Smooth muscle cell (in vitro differentiated cells): Measurements from ENCODE around the gene PSMD11. TPM values are rescaled to one million over a fixed set of nuclear protein-coding genes. Genes with fewer than 3 reads are reported as not detected.

Experiments
- DNase-seq: peaks from one replicate; lab custom pipeline; 2025; ENCODE audit not compliant: unreplicated experiment; lab: John Stamatoyannopoulos, UW
- H2AFZ ChIP-seq: fragments of 200-600 bp; sonication (generic); 2 replicates; pipeline ENCODE4 v1.6.0; 2016; ENCODE audit warnings: antibody characterized with exemption, low read depth, mild to moderate bottlenecking
- H3F3A ChIP-seq: fragments of 200-600 bp; sonication (generic); 2 replicates; pipeline ENCODE4 v1.6.0; 2017; ENCODE audit warnings: antibody characterized with exemption, low read depth
- H3K27ac ChIP-seq: fragments of 200-600 bp; sonication (generic); 2 replicates; pipeline ENCODE4 v1.5.1; 2016; ENCODE audit warnings: low read depth, mild to moderate bottlenecking
- H3K27me3 ChIP-seq: fragments of 200-600 bp; sonication (generic); 2 replicates; pipeline ENCODE4 v1.6.1; 2016; ENCODE audit warnings: low read depth, mild to moderate bottlenecking
- H3K36me3 ChIP-seq: fragments of 200-600 bp; sonication (generic); 2 replicates; pipeline ENCODE4 v1.5.1; 2016; ENCODE audit warnings: low read depth
- H3K4me1 ChIP-seq: fragments of 200-600 bp; sonication (generic); 2 replicates; pipeline ENCODE4 v1.5.1; 2016; ENCODE audit warnings: low read depth
- H3K4me2 ChIP-seq: fragments of 200-600 bp; sonication (generic); 2 replicates; pipeline ENCODE4 v1.6.0; 2016; ENCODE audit warnings: mild to moderate bottlenecking
- H3K4me3 ChIP-seq: fragments of 200-600 bp; sonication (generic); 2 replicates; pipeline ENCODE4 v1.5.1; 2016; ENCODE audit warnings: mild to moderate bottlenecking
- H3K79me2 ChIP-seq: fragments of 200-600 bp; sonication (generic); 2 replicates; pipeline ENCODE4 v1.6.0; 2016; ENCODE audit warnings: low read depth, mild to moderate bottlenecking
- H3K9ac ChIP-seq: fragments of 200-600 bp; sonication (generic); 2 replicates; pipeline ENCODE4 v1.6.0; 2016; ENCODE audit warnings: low read depth
- H3K9me3 ChIP-seq: fragments of 200-600 bp; sonication (generic); replicated peaks from 2 replicates; pipeline ENCODE4 v1.5.1; 2016; ENCODE audit warnings: low read depth
- H4K20me1 ChIP-seq: fragments of 200-600 bp; sonication (generic); 2 replicates; pipeline ENCODE4 v1.6.0; 2016; ENCODE audit warnings: low read depth
- WGBS: methylation state at CpG from one replicate; pipeline ENCODE4 v1.1.7; 2016; ENCODE audit warnings: low lambda C conversion rate; 5-methylcytosine and 5-hydroxymethylcytosine counted together
- polyA plus RNA-seq: library from polyadenylated mRNA; unstranded; fragments of >200 nt; fragmentation: Nextera tagmentation; extraction: Ambion mirVana; gene quantifications from 2 replicates; pipeline ENCODE4 v1.2.1, GENCODE V29; 2016
- total RNA-seq: library from RNA; depleted of rRNA; stranded (reverse); fragments of >200 nt; gene quantifications from 2 replicates; pipeline ENCODE4 v1.2.3, GENCODE V29; 2014
- TF ChIP-seq, protein P1 (sequence below): fragments of 200-600 bp; sonication (generic); IDR thresholded peaks from 2 replicates; pipeline ENCODE4 v1.5.1; 2017; ENCODE audit warnings: borderline replicate concordance, mild to moderate bottlenecking, antibody characterized with exemption; ENCODE audit not compliant: insufficient read depth, poor library complexity, severe bottlenecking

Gene PSMD11
- total and polyA plus RNA-seq, 2 experiments from 2014 or later = 46.9 to 150 TPM

- no peak overlapping the region for H3K4me3 ChIP-seq
- no peaks in the 10 kb centered on the region for H3F3A ChIP-seq
- H3K4me2 ChIP-seq = no peak overlapping the region
- H3K4me1 ChIP-seq = no peaks in the 10 kb centered on the region
- H3K79me2 ChIP-seq = peaks cover 46% of the 10 kb centered on the region
- peaks cover 85% of the 10 kb centered on the region for H4K20me1 ChIP-seq
- H3K27ac ChIP-seq = no peak overlapping the region
- TF ChIP-seq, protein P1, sequence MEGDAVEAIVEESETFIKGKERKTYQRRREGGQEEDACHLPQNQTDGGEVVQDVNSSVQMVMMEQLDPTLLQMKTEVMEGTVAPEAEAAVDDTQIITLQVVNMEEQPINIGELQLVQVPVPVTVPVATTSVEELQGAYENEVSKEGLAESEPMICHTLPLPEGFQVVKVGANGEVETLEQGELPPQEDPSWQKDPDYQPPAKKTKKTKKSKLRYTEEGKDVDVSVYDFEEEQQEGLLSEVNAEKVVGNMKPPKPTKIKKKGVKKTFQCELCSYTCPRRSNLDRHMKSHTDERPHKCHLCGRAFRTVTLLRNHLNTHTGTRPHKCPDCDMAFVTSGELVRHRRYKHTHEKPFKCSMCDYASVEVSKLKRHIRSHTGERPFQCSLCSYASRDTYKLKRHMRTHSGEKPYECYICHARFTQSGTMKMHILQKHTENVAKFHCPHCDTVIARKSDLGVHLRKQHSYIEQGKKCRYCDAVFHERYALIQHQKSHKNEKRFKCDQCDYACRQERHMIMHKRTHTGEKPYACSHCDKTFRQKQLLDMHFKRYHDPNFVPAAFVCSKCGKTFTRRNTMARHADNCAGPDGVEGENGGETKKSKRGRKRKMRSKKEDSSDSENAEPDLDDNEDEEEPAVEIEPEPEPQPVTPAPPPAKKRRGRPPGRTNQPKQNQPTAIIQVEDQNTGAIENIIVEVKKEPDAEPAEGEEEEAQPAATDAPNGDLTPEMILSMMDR = no peak
- DNase-seq = no peak
- no peak overlapping the region for H2AFZ ChIP-seq
- peaks cover 20% of the 10 kb centered on the region for H3K36me3 ChIP-seq
- WGBS = 77% methylated on average over 4 of the region's 4 CpGs
- H3K9ac ChIP-seq = no peak overlapping the region
- no peaks in the 10 kb centered on the region for H3K9me3 ChIP-seq
- H3K27me3 ChIP-seq = no peaks in the 10 kb centered on the region
Measured at GRCh38 chr17:32461498-32461852, 17.2 kb downstream of the PSMD11 start.

- Histone ChIP-seq H3K27ac (no peak overlapping the region), H3K9ac (no peak overlapping the region), H4K20me1 (peaks cover 84% of the 10 kb centered on the region), H3K4me3 (no peak overlapping the region), H3F3A (no peaks in the 10 kb centered on the region), H3K27me3 (no peaks in the 10 kb centered on the region), H3K9me3 (no peaks in the 10 kb centered on the region), H3K36me3 (peaks cover 23% of the 10 kb centered on the region), H2AFZ (no peak overlapping the region), H3K79me2 (peaks cover 49% of the 10 kb centered on the region), H3K4me2 (no peak overlapping the region), H3K4me1 (no peaks in the 10 kb centered on the region)
- TF ChIP-seq, protein P1 = peak; percentile 61
- whole genome bisulfite sequencing = 37% methylated on average over 1 of the region's 1 CpG
- no peak for DNase-seq
Measured at GRCh38 chr17:32461853-32462617, 17.7 kb downstream of the PSMD11 start.

DNA sequence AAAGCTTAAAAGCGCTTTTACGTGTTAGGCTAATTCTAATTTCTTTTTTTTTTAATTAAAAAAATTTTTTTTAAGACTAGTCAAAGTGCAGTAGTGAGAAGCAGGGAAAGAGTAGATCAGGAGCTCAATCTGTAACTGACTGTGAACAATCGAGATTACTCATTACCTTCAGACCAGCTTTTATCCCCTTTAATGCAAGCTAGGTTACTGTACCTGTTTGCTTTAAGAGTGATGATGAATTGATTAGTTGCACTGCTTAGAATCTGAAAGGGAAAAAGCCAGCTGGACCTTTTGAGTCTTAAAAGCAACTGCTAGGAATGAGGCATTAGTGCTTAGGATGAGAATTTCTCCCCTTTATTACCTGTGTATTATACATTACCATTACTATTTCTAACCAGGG, 19.0 kb downstream of the PSMD11 start:
- no peaks in the 10 kb centered on the region for H3K27me3 ChIP-seq
- H4K20me1 ChIP-seq = peaks cover 84% of the 10 kb centered on the region
- no peak overlapping the region for H3K4me3 ChIP-seq
- no peaks in the 10 kb centered on the region for H3F3A ChIP-seq
- H2AFZ ChIP-seq = no peak overlapping the region
- no peak overlapping the region for H3K9ac ChIP-seq
- H3K4me2 ChIP-seq = no peak overlapping the region
- 99% methylated on average over 3 of the region's 3 CpGs for WGBS
- H3K79me2 ChIP-seq = peaks cover 45% of the 10 kb centered on the region
- H3K27ac ChIP-seq = no peak overlapping the region
- no peak for DNase-seq
- no peaks in the 10 kb centered on the region for H3K4me1 ChIP-seq
- H3K9me3 ChIP-seq = no peaks in the 10 kb centered on the region
- H3K36me3 ChIP-seq = peaks cover 33% of the 10 kb centered on the region
- TF ChIP-seq, protein P1 = no peak

GRCh38 chr17:32464374-32464773, 20.1 kb downstream of the PSMD11 start:
- Histone ChIP-seq H3K4me3 (no peak overlapping the region), H3K36me3 (peaks cover 36% of the 10 kb centered on the region), H2AFZ (no peak overlapping the region), H3K27me3 (no peaks in the 10 kb centered on the region), H3K27ac (no peak overlapping the region), H3K4me1 (no peaks in the 10 kb centered on the region), H3K4me2 (no peak overlapping the region), H4K20me1 (peaks cover 79% of the 10 kb centered on the region), H3F3A (no peaks in the 10 kb centered on the region), H3K9me3 (no peaks in the 10 kb centered on the region), H3K79me2 (peaks cover 39% of the 10 kb centered on the region), H3K9ac (no peak overlapping the region)
- no peak for DNase-seq
- 100% methylated on average over 1 of the region's 1 CpG for WGBS
- TF ChIP-seq, protein P1 = no peak
